GM21381 (cell line): Measurements from ENCODE around the gene CACNA2D3.

ENCODE experiments used
- ATAC-seq: cut with Tn5 transposase; IDR thresholded peaks from one replicate; pipeline ENCODE4 v1.9.1; 2021; ENCODE audit warnings: mild to moderate bottlenecking, moderate library complexity; ENCODE audit not compliant: unreplicated experiment

CACNA2D3 gene

GRCh38 chr3:54358969-54359694, 236.8 kb downstream of the CACNA2D3 start:
- ATAC-seq: no peak

- ATAC-seq: no peak
Measured at GRCh38 chr3:54360320-54360719, 238.0 kb downstream of the CACNA2D3 start.

- ATAC-seq: no peak
Measured at GRCh38 chr3:54361746-54362283, 239.5 kb downstream of the CACNA2D3 start.

GRCh38 chr3:54366007-54366750, 243.8 kb downstream of the CACNA2D3 start:
- no peak for ATAC-seq

- no peak for ATAC-seq
Measured at GRCh38 chr3:54366839-54367238, 244.5 kb downstream of the CACNA2D3 start.

- ATAC-seq: no peak
Measured at GRCh38 chr3:54372232-54372631, 249.9 kb downstream of the CACNA2D3 start.

GRCh38 chr3:54374214-54374852, 252.0 kb downstream of the CACNA2D3 start:
- no peak for ATAC-seq

- no peak for ATAC-seq
Measured at GRCh38 chr3:54376142-54376807, 253.9 kb downstream of the CACNA2D3 start.

- no peak for ATAC-seq
Measured at GRCh38 chr3:54376939-54377578, 254.7 kb downstream of the CACNA2D3 start.

- ATAC-seq: no peak
Measured at GRCh38 chr3:54378184-54378583, 255.8 kb downstream of the CACNA2D3 start.

GRCh38 chr3:54384279-54384678, 261.9 kb downstream of the CACNA2D3 start:
- ATAC-seq: no peak

- ATAC-seq: no peak
Measured at GRCh38 chr3:54390582-54390981, 268.2 kb downstream of the CACNA2D3 start.

- ATAC-seq: no peak
Measured at GRCh38 chr3:54393150-54393549, 270.8 kb downstream of the CACNA2D3 start.

GRCh38 chr3:54408328-54408727, 286.0 kb downstream of the CACNA2D3 start:
- no peak for ATAC-seq

GRCh38 chr3:54421943-54422342, 299.6 kb downstream of the CACNA2D3 start:
- no peak for ATAC-seq

GRCh38 chr3:54424292-54424691, 301.9 kb downstream of the CACNA2D3 start:
- ATAC-seq: no peak

GRCh38 chr3:54426381-54426780, 304.0 kb downstream of the CACNA2D3 start:
- no peak for ATAC-seq

GRCh38 chr3:54427501-54427900, 305.1 kb downstream of the CACNA2D3 start:
- no peak for ATAC-seq

GRCh38 chr3:54427941-54428871, 305.9 kb downstream of the CACNA2D3 start:
- no peak for ATAC-seq
